Astrocyte of the cerebellum (primary cell): ENCODE data around the gene GAREM2.

Source experiments
- DNase-seq: peaks from one replicate; pipeline ENCODE4 v3.0.0-alpha.2; 2011; ENCODE audit warnings: low read depth
- H3K4me3 ChIP-seq: 2 replicates; pipeline ENCODE4 v1.5.1; 2011; ENCODE audit warnings: mild to moderate bottlenecking, low read depth, low read length, moderate library complexity
- in situ Hi-C: cut with HindIII; loops from 2 replicates; pipeline ENCODE4 v1.10.0; 2017; ENCODE audit warnings: low sequenced_read_pairs
- TF ChIP-seq, protein P1 (sequence below): IDR thresholded peaks from 2 replicates; pipeline ENCODE4 v1.5.1; 2012; ENCODE audit warnings: low read length, low read depth, moderate library complexity, mild to moderate bottlenecking; ENCODE audit errors: missing control alignments

GAREM2 gene

DNA sequence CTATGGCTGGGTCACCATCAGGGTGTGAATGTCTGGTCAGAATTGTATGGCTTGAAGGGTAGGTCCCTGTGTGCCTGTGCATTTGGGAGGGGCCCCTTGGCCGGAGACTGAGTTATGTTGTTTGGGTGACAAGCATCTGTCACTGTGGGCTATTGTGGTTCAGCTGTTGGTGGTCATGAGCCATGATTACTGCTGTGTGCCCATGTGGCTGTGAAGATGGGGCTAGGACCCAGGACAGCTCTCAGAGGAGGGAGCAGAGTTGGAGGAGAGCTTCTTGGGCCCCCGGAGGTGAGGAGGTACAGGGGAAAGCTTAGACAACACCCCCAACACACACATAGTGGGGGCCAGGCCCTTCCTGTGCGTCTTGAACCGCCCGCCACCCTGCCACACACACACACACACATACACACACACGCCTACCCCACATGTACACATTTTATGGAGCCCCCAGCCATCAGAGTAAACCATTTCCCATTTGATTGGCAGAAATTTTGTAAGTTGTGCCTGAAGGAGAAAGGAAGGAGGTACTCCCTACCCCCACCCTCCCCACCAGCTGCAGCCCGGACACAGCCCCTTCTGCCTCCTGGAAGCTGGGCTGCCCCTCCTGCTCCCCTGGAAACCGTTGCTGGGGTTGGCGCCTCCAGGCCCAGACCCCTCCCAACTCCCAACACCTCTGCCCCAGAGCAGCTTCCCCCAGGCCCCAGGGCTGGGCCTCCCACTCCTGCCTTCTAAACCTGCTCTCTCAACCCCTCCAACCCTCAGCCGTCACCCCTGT is 2.0 kb downstream of the GAREM2 start:
- no peak overlapping the region for H3K4me3 ChIP-seq
- in situ Hi-C loops = no loop called here
- DNase-seq = no peak
- TF ChIP-seq, protein P1, sequence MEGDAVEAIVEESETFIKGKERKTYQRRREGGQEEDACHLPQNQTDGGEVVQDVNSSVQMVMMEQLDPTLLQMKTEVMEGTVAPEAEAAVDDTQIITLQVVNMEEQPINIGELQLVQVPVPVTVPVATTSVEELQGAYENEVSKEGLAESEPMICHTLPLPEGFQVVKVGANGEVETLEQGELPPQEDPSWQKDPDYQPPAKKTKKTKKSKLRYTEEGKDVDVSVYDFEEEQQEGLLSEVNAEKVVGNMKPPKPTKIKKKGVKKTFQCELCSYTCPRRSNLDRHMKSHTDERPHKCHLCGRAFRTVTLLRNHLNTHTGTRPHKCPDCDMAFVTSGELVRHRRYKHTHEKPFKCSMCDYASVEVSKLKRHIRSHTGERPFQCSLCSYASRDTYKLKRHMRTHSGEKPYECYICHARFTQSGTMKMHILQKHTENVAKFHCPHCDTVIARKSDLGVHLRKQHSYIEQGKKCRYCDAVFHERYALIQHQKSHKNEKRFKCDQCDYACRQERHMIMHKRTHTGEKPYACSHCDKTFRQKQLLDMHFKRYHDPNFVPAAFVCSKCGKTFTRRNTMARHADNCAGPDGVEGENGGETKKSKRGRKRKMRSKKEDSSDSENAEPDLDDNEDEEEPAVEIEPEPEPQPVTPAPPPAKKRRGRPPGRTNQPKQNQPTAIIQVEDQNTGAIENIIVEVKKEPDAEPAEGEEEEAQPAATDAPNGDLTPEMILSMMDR = no peak

DNA sequence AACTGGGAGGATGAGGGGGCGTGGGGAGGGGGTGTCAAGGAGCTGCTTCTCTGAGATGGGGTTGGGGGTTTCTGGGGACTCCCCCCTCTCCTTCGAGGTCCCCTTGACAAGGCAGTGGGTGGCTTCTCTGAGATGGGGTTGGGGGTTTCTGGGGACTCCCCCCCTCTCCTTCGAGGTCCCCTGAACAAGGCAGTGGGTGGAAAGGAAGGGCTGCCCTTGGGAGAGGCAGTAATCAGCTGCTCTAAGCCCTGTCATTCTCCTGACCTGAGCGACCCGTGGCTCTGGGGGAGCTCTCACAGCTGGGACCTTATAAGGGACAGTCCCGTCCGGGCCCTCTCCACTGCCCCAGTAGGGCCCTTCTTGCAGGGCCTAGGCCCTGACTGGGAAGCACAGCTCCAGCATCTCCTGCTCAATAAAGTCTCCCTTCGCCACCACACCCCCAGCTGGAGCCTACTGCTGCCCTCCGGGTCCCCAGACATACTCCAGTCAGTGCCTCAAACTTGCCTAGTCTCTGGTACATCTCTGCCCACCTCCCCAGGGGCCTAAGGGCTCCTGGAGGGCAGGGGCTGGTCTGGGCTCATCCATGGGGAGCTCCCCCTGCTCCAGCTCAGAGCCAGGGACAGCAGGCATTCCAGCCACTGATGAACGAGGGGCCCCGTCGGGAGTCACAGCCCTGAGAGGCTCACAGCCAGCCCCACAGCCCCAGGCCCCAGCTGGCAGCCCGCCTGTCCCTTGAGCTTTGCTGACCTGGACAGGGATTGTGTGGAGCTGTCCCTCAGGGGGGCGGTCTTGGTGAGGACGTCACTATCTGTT is 2.8 kb downstream of the GAREM2 start:
- TF ChIP-seq, protein P1 = no peak
- H3K4me3 ChIP-seq = no peak overlapping the region
- in situ Hi-C loops = no loop called here
- DNase-seq = no peak

DNA sequence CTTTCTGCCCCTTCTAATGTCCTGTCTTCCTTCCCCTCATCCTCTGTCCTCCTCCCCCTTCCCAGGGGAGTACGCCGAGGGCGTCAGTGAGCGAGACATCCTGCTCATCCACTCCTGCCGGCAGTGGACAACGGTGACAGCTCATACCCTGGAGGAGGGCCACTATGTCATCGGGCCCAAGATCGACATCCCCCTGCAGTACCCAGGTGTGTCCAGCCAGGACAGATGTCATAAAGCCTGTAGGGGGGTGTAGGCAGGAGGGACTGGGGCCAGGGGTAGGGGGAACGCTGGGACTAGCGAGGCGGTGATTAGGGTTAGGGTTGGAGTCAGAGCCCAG is 3.4 kb downstream of the GAREM2 start:
- no peak for DNase-seq
- in situ Hi-C loops = no loop called here
- H3K4me3 ChIP-seq = no peak overlapping the region
- TF ChIP-seq, protein P1 = no peak

DNA sequence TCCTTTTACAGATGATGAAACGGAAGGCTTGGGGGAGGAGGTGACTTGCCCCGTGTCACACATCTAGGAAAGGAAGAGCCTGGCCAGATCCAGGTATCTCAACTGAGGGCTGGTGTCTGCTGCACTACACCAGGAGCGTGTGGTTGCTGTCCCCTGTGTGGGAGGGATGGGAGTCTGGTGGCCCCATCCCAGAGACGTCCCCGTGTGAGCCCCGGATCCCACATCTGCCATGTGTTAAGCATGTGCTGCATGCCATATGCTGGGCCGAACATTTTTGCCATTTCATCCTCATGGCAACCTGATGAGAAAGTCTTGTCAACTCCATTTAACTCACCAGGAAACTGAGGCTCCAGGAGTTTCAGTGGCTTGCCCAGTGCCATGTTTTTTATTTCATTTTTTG is 4.2 kb downstream of the GAREM2 start:
- in situ Hi-C loops = no loop called here
- DNase-seq = no peak
- TF ChIP-seq, protein P1 = no peak
- H3K4me3 ChIP-seq = no peak overlapping the region

DNA sequence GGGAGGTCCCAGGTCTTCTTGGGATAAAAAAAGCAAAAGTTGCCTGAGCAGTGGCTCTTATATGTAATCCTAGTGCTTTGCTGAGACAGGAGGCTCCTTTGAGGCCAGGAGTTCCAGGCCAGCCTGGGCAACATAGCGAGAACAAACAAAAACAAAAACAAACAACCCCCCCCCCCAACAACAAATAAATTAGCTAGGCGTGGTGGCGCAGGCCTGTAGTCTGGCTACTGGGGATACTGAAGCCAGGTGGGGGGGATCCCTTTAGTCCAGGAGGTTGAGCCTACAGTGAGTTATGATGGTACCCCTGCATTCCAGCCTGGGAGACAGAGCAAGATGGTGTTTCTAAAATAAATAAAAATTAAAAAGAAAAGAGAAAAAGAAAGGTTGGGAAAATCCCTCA is 5.4 kb downstream of the GAREM2 start:
- in situ Hi-C loops = no loop called here
- peak overlapping the region; percentile 48 for H3K4me3 ChIP-seq
- DNase-seq = no peak
- TF ChIP-seq, protein P1 = no peak

DNA sequence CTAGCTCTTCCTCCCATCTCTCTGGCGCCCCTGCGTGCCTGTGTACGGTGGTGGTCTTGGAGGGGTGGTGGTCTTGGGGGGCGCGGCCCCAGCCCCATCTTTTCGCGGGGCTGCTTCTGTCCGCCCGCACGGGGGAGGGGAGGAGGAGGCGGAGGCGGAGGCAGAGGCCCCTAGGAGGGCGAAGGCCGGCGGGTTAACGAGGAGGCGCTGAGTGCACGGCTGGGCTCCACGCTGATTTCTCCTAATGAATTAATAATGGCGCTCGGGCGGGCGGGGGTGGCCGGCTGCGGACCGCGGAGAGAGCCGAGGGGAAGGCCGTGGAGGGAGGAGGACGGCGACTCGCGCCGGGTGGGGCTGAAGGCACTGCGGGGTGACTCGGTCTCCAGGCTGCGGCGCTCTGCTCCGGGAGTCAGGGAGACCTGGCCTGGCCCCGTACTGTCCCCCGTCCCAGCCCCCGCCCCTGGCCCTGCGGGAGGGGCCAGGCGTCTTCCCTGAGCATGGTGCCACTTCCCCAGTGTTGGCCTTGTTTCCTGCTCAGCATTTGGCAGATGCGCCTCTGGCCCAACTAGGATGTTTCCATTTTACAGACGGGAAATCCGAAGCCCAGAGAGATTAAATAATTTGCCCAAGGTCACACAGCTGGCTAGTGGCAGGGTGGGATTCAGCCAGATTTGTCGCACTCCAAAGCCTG is 6.0 kb downstream of the GAREM2 start:
- H3K4me3 ChIP-seq = peak overlapping the region; percentile 48
- DNase-seq = no peak
- in situ Hi-C loops = no loop called here
- TF ChIP-seq, protein P1 = no peak
